GM19193 (cell line): Measurements from ENCODE around the gene ACVR1B.

Experiments used
- POLR2A ChIP-seq: IDR thresholded peaks from 4 replicates; pipeline ENCODE4 v1.6.1; 2011; ENCODE audit not compliant: insufficient read depth, insufficient read length; ENCODE audit errors: extremely low read depth

Gene ACVR1B

DNA sequence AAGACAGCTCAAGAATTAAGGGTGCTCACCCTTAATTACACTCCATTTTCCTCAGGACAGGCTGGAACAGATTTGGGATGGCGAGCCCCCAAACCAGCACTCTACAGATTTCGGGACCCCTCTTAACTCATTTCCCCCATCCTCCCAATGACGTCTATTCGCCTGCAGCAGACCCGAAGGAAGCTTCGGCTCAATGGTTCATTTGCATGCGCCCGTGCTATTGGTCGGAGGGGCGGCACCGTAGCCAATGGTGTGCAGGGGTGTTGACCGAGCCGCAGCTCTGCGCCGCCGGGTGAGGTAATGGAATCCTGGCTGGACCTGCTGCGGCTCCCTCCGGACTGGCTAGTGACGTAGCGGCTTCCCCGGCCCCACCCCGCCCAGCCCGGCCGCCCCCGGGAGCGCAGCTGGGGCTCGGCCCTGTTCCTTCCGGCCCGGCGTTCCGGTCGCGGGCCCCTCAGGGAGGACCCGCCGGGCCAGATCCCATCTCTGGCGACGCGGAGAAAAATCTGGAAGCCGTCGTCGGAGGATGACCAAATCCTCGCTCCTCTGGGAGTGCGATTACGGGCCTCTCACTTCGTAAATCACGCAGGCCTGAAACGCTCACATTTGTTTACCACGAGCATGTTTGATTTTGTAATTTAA is 81.4 kb downstream of the ACVR1B start:
- TF ChIP-seq POLR2A = peak; percentile 76

GRCh38 chr12:52033446-52034140 is 82.1 kb downstream of the ACVR1B start:
- no peak for TF ChIP-seq POLR2A

DNA sequence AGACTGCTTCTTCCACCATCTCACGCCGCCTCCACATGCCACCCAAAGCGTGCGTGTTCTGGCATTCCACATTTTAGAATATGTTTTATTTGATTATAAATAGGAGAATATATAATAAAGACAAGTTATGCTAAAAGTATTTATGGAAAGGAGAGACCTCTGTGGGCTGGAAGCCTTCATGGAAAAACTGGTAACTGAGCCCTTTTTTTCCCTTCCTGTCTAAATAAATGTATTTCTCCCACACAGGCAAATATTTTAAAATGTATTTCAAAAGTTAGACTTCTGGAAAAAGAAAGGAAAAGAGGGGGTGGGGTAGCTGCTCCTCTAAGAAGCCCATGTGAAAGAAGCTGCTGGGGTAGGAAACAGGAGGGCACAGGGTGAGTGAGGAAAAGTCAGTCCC is 83.7 kb downstream of the ACVR1B start:
- no peak for TF ChIP-seq POLR2A

GRCh38 chr12:52035926-52036325 is 84.4 kb downstream of the ACVR1B start:
- no peak for TF ChIP-seq POLR2A

GRCh38 chr12:52036587-52037171 is 85.2 kb downstream of the ACVR1B start:
- peak; percentile 33 for TF ChIP-seq POLR2A

- TF ChIP-seq POLR2A = no peak
These were observed 85.9 kb downstream of the ACVR1B start for GRCh38 chr12:52037248-52037861.

DNA sequence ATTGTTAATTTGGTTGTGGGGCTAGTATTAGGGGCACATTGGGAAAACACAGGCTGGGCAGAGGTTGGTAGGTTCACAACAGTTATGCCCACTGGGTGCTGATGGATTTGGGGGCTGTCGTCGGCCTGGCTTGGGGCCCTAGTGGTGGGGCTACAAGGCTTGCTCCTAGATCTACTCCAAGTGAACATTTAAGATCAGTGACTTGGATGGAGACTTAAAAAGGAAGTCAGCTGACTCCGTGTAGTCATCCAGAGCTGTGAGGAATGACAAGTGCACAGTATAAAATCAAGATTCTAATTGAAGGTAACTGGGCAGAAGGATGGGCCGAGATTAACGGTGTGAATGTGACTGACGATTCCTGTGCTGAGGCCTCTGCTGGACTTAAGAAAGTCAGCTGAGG is 86.9 kb downstream of the ACVR1B start:
- TF ChIP-seq POLR2A = no peak

- TF ChIP-seq POLR2A = no peak
These were observed 89.5 kb downstream of the ACVR1B start for GRCh38 chr12:52041035-52041434.

DNA sequence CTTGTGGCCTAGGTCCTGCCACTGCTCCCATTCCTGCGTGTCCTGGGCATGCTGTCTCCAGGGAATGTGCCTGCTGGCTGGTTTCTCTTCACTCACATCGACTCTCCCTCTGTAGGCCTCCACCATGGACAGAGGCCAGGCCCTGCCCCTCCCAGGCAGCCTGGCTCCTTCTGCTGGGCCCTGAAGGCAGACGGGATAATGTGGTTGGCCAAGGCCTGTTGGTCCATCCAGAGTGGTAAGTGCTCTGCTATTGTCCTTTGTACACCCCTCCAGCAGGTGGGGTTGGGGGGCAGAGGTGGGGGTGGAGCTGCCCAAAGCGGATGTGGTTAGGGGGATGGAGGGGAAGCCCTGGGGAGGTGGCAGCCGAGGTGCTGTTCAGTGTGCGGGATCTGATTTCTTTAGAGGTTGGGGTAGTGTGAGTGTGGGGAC is 90.2 kb downstream of the ACVR1B start:
- no peak for TF ChIP-seq POLR2A

GRCh38 chr12:52042706-52043385 is 91.3 kb downstream of the ACVR1B start:
- no peak for TF ChIP-seq POLR2A

DNA sequence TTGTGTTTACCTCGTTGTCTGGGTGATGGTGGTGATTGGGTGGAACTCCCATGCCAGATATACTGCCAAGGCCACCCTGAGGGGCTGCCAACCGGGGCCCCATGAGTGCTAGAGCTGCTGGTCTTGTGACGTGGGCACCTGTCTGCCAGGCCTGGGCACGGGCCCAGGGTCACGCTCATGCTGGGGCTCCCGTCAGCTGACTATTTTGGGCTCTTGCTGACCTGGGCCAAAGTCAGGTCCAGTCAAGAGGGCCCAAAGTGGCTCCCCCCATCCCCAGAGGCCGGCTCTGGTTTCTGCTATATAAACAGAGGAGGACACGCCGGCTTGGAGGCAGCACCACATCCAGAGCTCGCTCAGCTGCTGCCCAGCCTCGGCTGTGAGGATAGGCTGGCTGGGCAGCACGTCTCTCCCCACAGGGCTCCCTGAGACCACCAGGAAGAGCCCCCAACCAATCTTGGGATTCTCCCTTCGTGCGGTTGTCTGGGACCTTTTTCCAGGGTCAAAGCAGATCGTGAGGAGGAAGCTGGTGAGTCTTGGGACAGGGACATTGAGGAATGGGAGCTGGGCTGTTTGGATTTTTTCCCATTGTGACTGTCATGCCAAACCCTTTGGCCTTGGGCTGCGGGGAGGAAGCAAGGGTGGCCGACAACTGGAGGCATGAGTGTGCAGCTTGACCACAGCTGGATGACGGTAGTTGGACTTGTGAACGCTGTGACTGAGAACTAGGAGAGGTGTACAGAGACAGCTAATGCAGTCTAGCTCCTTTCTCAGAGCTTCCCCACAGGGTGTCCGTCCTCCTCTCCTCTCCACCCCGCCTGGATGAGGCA is 92.1 kb downstream of the ACVR1B start:
- no peak for TF ChIP-seq POLR2A

GRCh38 chr12:52044292-52044983 is 92.9 kb downstream of the ACVR1B start:
- no peak for TF ChIP-seq POLR2A

DNA sequence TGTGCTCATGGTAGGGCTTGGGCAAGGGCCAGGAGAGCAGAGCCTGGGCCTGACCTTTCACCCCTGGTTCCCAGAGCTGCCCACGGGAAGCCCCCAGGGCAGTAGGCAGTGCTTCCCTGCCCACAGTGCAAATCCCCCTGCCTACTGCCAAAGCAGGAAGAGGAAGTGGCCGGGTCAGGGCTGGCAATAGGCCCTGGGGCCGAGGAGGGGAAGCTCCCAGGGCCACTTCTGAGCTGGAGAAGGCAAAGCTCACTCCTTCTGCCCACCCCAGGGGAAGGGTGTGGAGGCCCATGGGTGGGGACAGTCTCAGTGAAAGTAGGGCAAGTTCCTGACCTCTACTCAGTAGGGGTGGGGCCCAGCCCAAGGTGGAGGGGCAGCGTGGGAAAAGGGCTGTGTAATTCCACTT is 94.3 kb downstream of the ACVR1B start:
- TF ChIP-seq POLR2A = peak; percentile 22
